Endodermal cell (in vitro differentiated cells): ENCODE results near the gene BMI1. TPM values are rescaled to one million over a fixed set of nuclear protein-coding genes. Genes with fewer than 3 reads are reported as not detected.
A peak's percentile ranks its signal among the peaks of the same experiment; 100 is the strongest.

Experiments used
- DNase-seq: peaks from one replicate; pipeline ENCODE4 v3.0.0-alpha.2; 2017
- H3K27ac ChIP-seq: 2 replicates; pipeline ENCODE4 v1.5.1; 2013; ENCODE audit warnings: mild to moderate bottlenecking, low read depth, low read length, moderate library complexity
- H3K27me3 ChIP-seq: 2 replicates; pipeline ENCODE4 v1.6.1; 2013; ENCODE audit warnings: mild to moderate bottlenecking, low read length, moderate library complexity; ENCODE audit not compliant: insufficient read depth, control insufficient read depth, poor library complexity, severe bottlenecking
- H3K36me3 ChIP-seq: 2 replicates; pipeline ENCODE4 v1.7.0; 2013; ENCODE audit warnings: mild to moderate bottlenecking, low read length, moderate library complexity; ENCODE audit not compliant: control insufficient read depth, insufficient read depth
- H3K4me1 ChIP-seq: one replicate; pipeline ENCODE4 v1.7.0; 2013; ENCODE audit warnings: low read length; ENCODE audit not compliant: control insufficient read depth, insufficient read depth
- H3K4me3 ChIP-seq: 2 replicates; pipeline ENCODE4 v1.5.1; 2013; ENCODE audit warnings: mild to moderate bottlenecking, low read length, moderate library complexity
- H3K9ac ChIP-seq: 2 replicates; pipeline ENCODE4 v1.6.1; 2013; ENCODE audit warnings: mild to moderate bottlenecking, low read length, moderate library complexity; ENCODE audit not compliant: poor library complexity, severe bottlenecking; ENCODE audit errors: extremely low read depth
- H3K9me3 ChIP-seq: 2 replicates; pipeline ENCODE4 v1.6.1; 2013; ENCODE audit warnings: mild to moderate bottlenecking, low read length, moderate library complexity; ENCODE audit not compliant: control insufficient read depth
- H3K27ac Mint-ChIP-seq: 2 replicates; pipeline ENCODE4 v1.8.0; 2020; ENCODE audit warnings: mixed read lengths
- H3K27me3 Mint-ChIP-seq: 2 replicates; pipeline ENCODE4 v1.8.0; 2021; ENCODE audit warnings: mild to moderate bottlenecking, mixed read lengths; ENCODE audit not compliant: insufficient read depth
- H3K36me3 Mint-ChIP-seq: 2 replicates; pipeline ENCODE4 v1.8.0; 2020; ENCODE audit warnings: low read depth, mixed read lengths
- H3K4me1 Mint-ChIP-seq: 2 replicates; pipeline ENCODE4 v1.8.0; 2020; ENCODE audit warnings: mixed read lengths
- H3K4me3 Mint-ChIP-seq: 2 replicates; pipeline ENCODE4 v1.8.0; 2020; ENCODE audit warnings: mild to moderate bottlenecking, moderate library complexity, mixed read lengths
- H3K9me3 Mint-ChIP-seq: 2 replicates; pipeline ENCODE4 v1.8.0; 2020; ENCODE audit warnings: mild to moderate bottlenecking, mixed read lengths
- WGBS, 2 experiments: methylation state at CpG; one replicate each; pipeline versions ENCODE4 v1.1.5 to v1.1.7; 2013; ENCODE audit warnings: missing lambda C conversion rate in 2 of 2, mixed read lengths in 1 of 2; ENCODE audit not compliant: insufficient coverage in 1 of 2, insufficient read length in 1 of 2; 5-methylcytosine and 5-hydroxymethylcytosine counted together
- long read RNA-seq, 4 experiments: library from polyadenylated mRNA in 2 of 4; library from RNA in 1 of 4; library from capped mRNA in 1 of 4; stranded (forward) in 3 of 4; unstranded in 1 of 4; transcript quantifications; one replicate each; pipeline ENCODE4 v2.0.0, GENCODE V29; 2020 to 2021; ENCODE audit warnings: inconsistent platforms in 1 of 4
- polyA plus RNA-seq, 2 experiments: library from polyadenylated mRNA; stranded (reverse); fragments of 50-300 nt; gene quantifications; one replicate each; pipeline ENCODE4 v1.2.3, GENCODE V29; 2013
- total RNA-seq, 2 donors: library from RNA; stranded (reverse); fragmentation: NEBNext Ultra II Directional in 1 of 2; extraction: Animal tissue kit (Norgen Biotek cat#: 25700) in 1 of 2; gene quantifications; 2 replicates in 1 of 2; 3 replicates in 1 of 2; pipeline ENCODE4 v1.2.1, GENCODE V29; 2021
- TF ChIP-seq, protein P1 (sequence below): fragments of 200-600 bp; sonication (generic); conservative IDR thresholded peaks from 2 replicates; pipeline ENCODE4 v1.5.0; 2021; ENCODE audit warnings: antibody characterized with exemption, mild to moderate bottlenecking

BMI1 gene
- total RNA-seq = 10 to 100 TPM; 12.2 to 15.5 TPM
- polyA plus RNA-seq (2013, experiment 1 of 2) = 37.9 TPM
- polyA plus RNA-seq (2013, experiment 2 of 2) = 31.3 TPM
- long read RNA-seq, experiment 1, partial matches to known transcripts = 2 of 4 reads
- long read RNA-seq, experiment 1, other reads (novel, unspliced or antisense) = 1 of 4 reads
- long read RNA-seq, experiment 2, transcript BMI1-201 (10 exons, 3,428 nt) = major isoform, 14 of 18 reads
- long read RNA-seq, experiment 2, partial matches to known transcripts = 0 of 18 reads
- long read RNA-seq, experiment 2, other reads (novel, unspliced or antisense) = 4 of 18 reads
- long read RNA-seq, experiment 3, partial matches to known transcripts = 0 of 13 reads
- long read RNA-seq, experiment 3, other reads (novel, unspliced or antisense) = 8 of 13 reads
- long read RNA-seq, experiment 4, partial matches to known transcripts = 0 of 1 reads
- long read RNA-seq, experiment 4, other reads (novel, unspliced or antisense) = 1 of 1 reads

DNA sequence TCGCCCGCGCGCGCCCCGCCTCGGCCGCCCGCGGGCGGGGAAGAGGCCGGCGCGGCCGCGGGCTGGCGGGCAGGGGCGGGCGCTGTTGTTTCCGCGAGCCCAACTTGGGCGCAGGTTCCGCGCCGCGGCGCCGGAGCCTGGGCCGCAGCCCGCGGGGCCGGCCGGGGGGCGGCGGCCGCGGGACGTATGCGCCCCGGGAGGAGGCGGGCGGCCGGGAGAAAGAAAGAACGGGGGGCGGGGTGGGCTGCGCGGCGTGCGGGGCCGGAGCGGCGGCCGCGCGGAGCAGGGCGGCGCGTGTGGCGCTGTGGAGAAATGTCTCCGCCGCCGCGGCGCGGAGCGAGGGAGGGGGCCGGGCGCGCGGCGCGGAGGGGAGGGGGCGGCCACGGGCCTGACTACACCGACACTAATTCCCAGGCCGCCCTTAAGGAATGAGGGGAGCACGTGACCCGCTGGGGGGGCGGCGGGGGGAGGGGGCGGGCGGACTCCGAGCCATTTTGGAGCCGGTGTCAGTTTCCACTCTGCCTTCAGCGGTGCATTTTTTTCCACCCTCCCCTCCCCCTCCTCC, at the start of gene BMI1:
TSS of gene BMI1 (plus strand) at position 509 of the 565 bp plus-strand sequence. CDS start 5,351 bp downstream, outside the sequence.
- H3K27ac Mint-ChIP-seq = no peak within 1 kb of the TSS
- no peaks in the 10 kb centered on the region for H3K36me3 Mint-ChIP-seq
- peak within 1 kb of the TSS; percentile 79 for H3K4me3 Mint-ChIP-seq
- Histone ChIP-seq H3K9ac (no peak within 1 kb of the TSS), H3K27ac (peak within 1 kb of the TSS; percentile 66), H3K4me1 (peaks cover 3% of the 10 kb centered on the region), H3K36me3 (no peaks in the 10 kb centered on the region), H3K27me3 (peaks cover 73% of the 10 kb centered on the region), H3K9me3 (no peaks in the 10 kb centered on the region), H3K4me3 (peak within 1 kb of the TSS; percentile 86)
- TF ChIP-seq, protein P1, sequence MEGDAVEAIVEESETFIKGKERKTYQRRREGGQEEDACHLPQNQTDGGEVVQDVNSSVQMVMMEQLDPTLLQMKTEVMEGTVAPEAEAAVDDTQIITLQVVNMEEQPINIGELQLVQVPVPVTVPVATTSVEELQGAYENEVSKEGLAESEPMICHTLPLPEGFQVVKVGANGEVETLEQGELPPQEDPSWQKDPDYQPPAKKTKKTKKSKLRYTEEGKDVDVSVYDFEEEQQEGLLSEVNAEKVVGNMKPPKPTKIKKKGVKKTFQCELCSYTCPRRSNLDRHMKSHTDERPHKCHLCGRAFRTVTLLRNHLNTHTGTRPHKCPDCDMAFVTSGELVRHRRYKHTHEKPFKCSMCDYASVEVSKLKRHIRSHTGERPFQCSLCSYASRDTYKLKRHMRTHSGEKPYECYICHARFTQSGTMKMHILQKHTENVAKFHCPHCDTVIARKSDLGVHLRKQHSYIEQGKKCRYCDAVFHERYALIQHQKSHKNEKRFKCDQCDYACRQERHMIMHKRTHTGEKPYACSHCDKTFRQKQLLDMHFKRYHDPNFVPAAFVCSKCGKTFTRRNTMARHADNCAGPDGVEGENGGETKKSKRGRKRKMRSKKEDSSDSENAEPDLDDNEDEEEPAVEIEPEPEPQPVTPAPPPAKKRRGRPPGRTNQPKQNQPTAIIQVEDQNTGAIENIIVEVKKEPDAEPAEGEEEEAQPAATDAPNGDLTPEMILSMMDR = no peak
- peaks cover 77% of the 10 kb centered on the region for H3K27me3 Mint-ChIP-seq
- peak; percentile 92 for DNase-seq
- WGBS, 2 experiments = 0% methylated on average over 7 to 75 of the region's 85 CpGs
- peaks cover 39% of the 10 kb centered on the region for H3K4me1 Mint-ChIP-seq
- no peaks in the 10 kb centered on the region for H3K9me3 Mint-ChIP-seq

DNA sequence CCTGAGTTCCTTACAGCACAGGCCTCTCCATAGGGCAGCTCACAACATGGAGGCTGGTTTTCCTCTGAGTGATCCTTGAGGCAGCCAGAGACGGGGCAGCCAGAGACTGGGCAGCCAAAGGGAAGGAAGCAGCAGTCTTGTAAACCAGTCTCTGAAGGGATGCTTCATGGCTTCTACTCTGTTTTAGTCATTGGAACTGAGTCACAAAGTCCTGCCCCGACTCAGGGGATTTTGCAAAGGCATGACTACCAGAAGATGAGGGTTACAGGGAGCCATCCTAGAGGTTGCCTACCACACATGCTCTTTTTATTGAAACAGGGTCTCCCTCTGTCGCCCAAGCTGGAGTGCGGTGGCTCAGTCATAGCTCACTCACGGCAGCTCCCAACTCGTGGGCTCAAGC, 49.1 kb upstream of the BMI1 start:
- Histone ChIP-seq H3K4me1 (no peaks in the 10 kb centered on the region), H3K27me3 (no peaks in the 10 kb centered on the region), H3K9ac (no peak overlapping the region), H3K4me3 (no peak overlapping the region), H3K36me3 (no peaks in the 10 kb centered on the region), H3K9me3 (no peaks in the 10 kb centered on the region), H3K27ac (no peak overlapping the region)
- no peak overlapping the region for H3K27ac Mint-ChIP-seq
- DNase-seq = no peak
- H3K4me3 Mint-ChIP-seq = no peak overlapping the region
- WGBS, 2 experiments = 87 to 91% methylated on average over 2 to 6 of the region's 6 CpGs
- H3K9me3 Mint-ChIP-seq = no peaks in the 10 kb centered on the region
- H3K4me1 Mint-ChIP-seq = no peaks in the 10 kb centered on the region
- H3K27me3 Mint-ChIP-seq = peaks cover 3% of the 10 kb centered on the region
- no peaks in the 10 kb centered on the region for H3K36me3 Mint-ChIP-seq
- TF ChIP-seq, protein P1 = no peak

- DNase-seq = no peak
- Histone ChIP-seq H3K4me3 (no peak overlapping the region), H3K27me3 (no peaks in the 10 kb centered on the region), H3K4me1 (peaks cover 4% of the 10 kb centered on the region), H3K36me3 (no peaks in the 10 kb centered on the region), H3K27ac (no peak overlapping the region), H3K9me3 (no peaks in the 10 kb centered on the region), H3K9ac (no peak overlapping the region)
- peaks cover 2% of the 10 kb centered on the region for H3K27me3 Mint-ChIP-seq
- TF ChIP-seq, protein P1 = no peak
- H3K27ac Mint-ChIP-seq = no peak overlapping the region
- WGBS, 2 experiments = 97% methylated on average over 4 of the region's 4 CpGs; no CpG with 5 or more reads in 1 of the 2 experiments
- H3K4me1 Mint-ChIP-seq = peaks cover 22% of the 10 kb centered on the region
- no peaks in the 10 kb centered on the region for H3K9me3 Mint-ChIP-seq
- no peak overlapping the region for H3K4me3 Mint-ChIP-seq
- H3K36me3 Mint-ChIP-seq = no peaks in the 10 kb centered on the region
These were observed 42.5 kb upstream of the BMI1 start for GRCh38 chr10:22278441-22278782.
